Gastrocnemius medialis (tissue), 4 donors: Measurements from ENCODE around the gene RNF167. TPM values are rescaled to one million over a fixed set of nuclear protein-coding genes. Genes with fewer than 3 reads are reported as not detected.

ENCODE experiments used
- ATAC-seq, 2 donors: fragments of 150-250 bp; one replicate each; pipeline ENCODE4 v1.9.1; 2016
- DNase-seq, 2 donors: peaks; one replicate each; pipeline ENCODE4 v3.0.0-alpha.2; 2019
- H3K27ac ChIP-seq, 4 donors: fragments of 200-600 bp; sonication (generic); 1 replicate in 1 of 4; 2 replicates in 3 of 4; pipeline ENCODE4 v1.5.1; 2016 to 2018; ENCODE audit warnings: mild to moderate bottlenecking in 2 of 4, moderate library complexity in 1 of 4
- H3K27me3 ChIP-seq, 3 donors: fragments of 200-600 bp; sonication (generic) in 2 of 3; 1 replicate in 1 of 3; 2 replicates in 2 of 3; pipeline versions ENCODE4 v1.5.1 to v1.6.0; 2016 to 2019; ENCODE audit warnings: mild to moderate bottlenecking in 1 of 3, moderate library complexity in 1 of 3
- H3K36me3 ChIP-seq, 2 donors: fragments of 200-600 bp; sonication (generic) in 1 of 2; one replicate each; pipeline ENCODE4 v1.5.1; 2017 to 2018
- H3K4me1 ChIP-seq, 2 donors: fragments of 200-600 bp; sonication (generic) in 1 of 2; one replicate each; pipeline ENCODE4 v1.5.1; 2016 to 2017; ENCODE audit warnings: mild to moderate bottlenecking in 2 of 2
- H3K4me3 ChIP-seq, 4 donors: fragments of 200-600 bp; sonication (generic) in 3 of 4; 1 replicate in 1 of 4; 2 replicates in 3 of 4; pipeline ENCODE4 v1.5.1; 2016 to 2019; ENCODE audit warnings: mild to moderate bottlenecking in 2 of 4
- H3K9me3 ChIP-seq, 3 donors: fragments of 200-600 bp; sonication (generic) in 2 of 3; 1 replicate in 1 of 3; 2 replicates in 2 of 3; pipeline ENCODE4 v1.5.1; 2016 to 2019
- CTCF ChIP-seq, 5 experiments: fragments of 450-650 bp in 3 of 5; fragments of 200-600 bp in 2 of 5; sonication (generic) in 2 of 5; IDR thresholded peaks in 4 of 5; conservative IDR thresholded peaks in 1 of 5; 1 replicate in 4 of 5; 2 replicates in 1 of 5; pipeline ENCODE4 v1.5.1; 2016 to 2019; ENCODE audit warnings: antibody characterized with exemption in 5 of 5, mild to moderate bottlenecking in 3 of 5, moderate library complexity in 3 of 5
- POLR2A ChIP-seq, 2 donors: fragments of 450-650 bp; IDR thresholded peaks; one replicate each; pipeline ENCODE4 v1.6.1; 2017; ENCODE audit warnings: antibody characterized with exemption in 2 of 2, mild to moderate bottlenecking in 2 of 2, moderate library complexity in 2 of 2
- in situ Hi-C, 4 donors: fragments of 200-750 bp; cut with MboI; loops; one replicate each; pipeline versions ENCODE4 v1.15.0 to v1.8.0; 2017; ENCODE audit warnings: low sequenced_read_pairs in 4 of 4
- intact Hi-C: fragments of 100-400 bp; cut with DNase I; formaldehyde crosslinking; loops from one replicate; pipeline ENCODE4 v1.15.1; 2023; ENCODE audit warnings: low total_unique reads
- total RNA-seq, 4 donors: library from RNA; depleted of rRNA; stranded (reverse); fragments of >200 nt; gene quantifications; one replicate each; pipeline versions ENCODE4 v1.1.0 to v1.2.3, GENCODE V29; 2016

RNF167 gene
- total RNA-seq, 4 donors from 2014 or later = 51.2 to 99.5 (median 75.2) TPM

- intact Hi-C loops = no loop called here
Measured at GRCh38 chr17:4960279-4960922, 20.3 kb downstream of the RNF167 start.

GRCh38 chr17:4965311-4965986, 25.4 kb downstream of the RNF167 start:
- H3K4me1 ChIP-seq = peaks cover 27 to 33% of the 10 kb centered on the region in 2 donors
- intact Hi-C loops (no loop called here), in situ Hi-C loops (no loop called here)
- H3K27me3 ChIP-seq = no peaks in the 10 kb centered on the region
- H3K4me3 ChIP-seq = no peak overlapping the region
- DNase-seq (no peak), ATAC-seq (no peak)
- H3K36me3 ChIP-seq = peaks cover 0 to 20% of the 10 kb centered on the region in 2 donors
- TF ChIP-seq POLR2A (IDR thresholded peaks at IDR 0.05) (no peak), CTCF (IDR thresholded peaks at IDR 0.05 in 4 of 5, conservative IDR thresholded peaks at IDR 0.05 in 1 of 5) (no peak)
- H3K9me3 ChIP-seq = no peaks in the 10 kb centered on the region
- peak overlapping the region; percentile 88 to 95 (median 94) for H3K27ac ChIP-seq

More at GRCh38 chr17:4960279-4960922, 20.3 kb downstream of the RNF167 start:
- DNase-seq (no peak), ATAC-seq (no peak)
- Histone ChIP-seq H3K27ac (peak overlapping the region in 2 of 4 donors; percentile 64 to 100), H3K27me3 (no peaks in the 10 kb centered on the region), H3K9me3 (no peaks in the 10 kb centered on the region), H3K36me3 (peaks cover 0 to 21% of the 10 kb centered on the region in 2 donors), H3K4me1 (peaks cover 8 to 25% of the 10 kb centered on the region in 2 donors), H3K4me3 (no peak overlapping the region)
- in situ Hi-C loops = no loop called here
- TF ChIP-seq POLR2A (IDR thresholded peaks at IDR 0.05) (no peak), CTCF (IDR thresholded peaks at IDR 0.05 in 4 of 5, conservative IDR thresholded peaks at IDR 0.05 in 1 of 5) (no peak)

GRCh38 chr17:4966844-4967538, 26.9 kb downstream of the RNF167 start:
- intact Hi-C loops (loop anchor here (1.0 to 2.0 kb wide), 3 partner anchors 18 to 26 kb away; partner anchors contain the start of genes CAMTA2, RNF167 and SLC25A11), in situ Hi-C loops (no loop called here)
- Histone ChIP-seq H3K36me3 (peaks cover 0 to 22% of the 10 kb centered on the region in 2 donors), H3K4me3 (peak overlapping the region; percentile 70 to 87 (median 75)), H3K27me3 (no peaks in the 10 kb centered on the region), H3K27ac (peak overlapping the region; percentile 88 to 95 (median 94)), H3K9me3 (no peaks in the 10 kb centered on the region), H3K4me1 (peaks cover 27 to 34% of the 10 kb centered on the region in 2 donors)
- DNase-seq (peak; percentile 100), ATAC-seq (peak; percentile 85 to 90)
- TF ChIP-seq POLR2A (IDR thresholded peaks at IDR 0.05) (peak; percentile 47 to 68), CTCF (IDR thresholded peaks at IDR 0.05 in 4 of 5, conservative IDR thresholded peaks at IDR 0.05 in 1 of 5) (peak in 1 of 5 experiments; percentile 3)

- Histone ChIP-seq H3K4me3 (peak within 1 kb of the TSS; percentile 70 to 87 (median 75)), H3K9me3 (no peaks in the 10 kb centered on the region), H3K36me3 (peaks cover 0 to 30% of the 10 kb centered on the region in 2 donors), H3K27me3 (no peaks in the 10 kb centered on the region), H3K4me1 (peaks cover 36 to 42% of the 10 kb centered on the region in 2 donors), H3K27ac (peak within 1 kb of the TSS; percentile 88 to 95 (median 94))
- TF ChIP-seq CTCF (IDR thresholded peaks at IDR 0.05 in 4 of 5, conservative IDR thresholded peaks at IDR 0.05 in 1 of 5) (no peak), POLR2A (IDR thresholded peaks at IDR 0.05) (peak; percentile 59 to 70)
- in situ Hi-C loops = no loop called here
- DNase-seq (peak; percentile 90 to 93), ATAC-seq (peak; percentile 74 to 78)
- intact Hi-C loops = loop anchor here (1.0 to 2.0 kb wide), 3 partner anchors 19 to 27 kb away; partner anchors contain the start of genes CAMTA2, RNF167 and SLC25A11
Measured at GRCh38 chr17:4967539-4968485, 27.7 kb downstream of the RNF167 start, which contains the start of gene SPAG7. Gene SPAG7, minus strand, starts transcription at chr17:4967817. Its CDS starts 13 bp downstream, at chr17:4967804.
